NCI-H2029 (cell line): ENCODE measurements around the gene DNM3.

ENCODE experiments used
- DNase-seq: peaks from one replicate; lab custom pipeline; 2025; lab: John Stamatoyannopoulos, UW

Gene DNM3

GRCh38 chr1:172457479-172458130 lies 616.3 kb downstream of the DNM3 start:
- DNase-seq, result no peak

- no peak for DNase-seq
Observed at GRCh38 chr1:172460177-172460576, 618.9 kb downstream of the DNM3 start.

GRCh38 chr1:172460887-172461315 lies 619.6 kb downstream of the DNM3 start:
- DNase-seq, result no peak
